HL-60 (cell line): ENCODE data around the gene PBX1.
A peak's percentile ranks its signal among the peaks of the same experiment; 100 is the strongest.

ENCODE experiments used
- DNase-seq, 2 experiments: peaks; one replicate each; pipeline ENCODE4 v3.0.0-alpha.2; 2010 to 2020; ENCODE audit warnings: low read depth in 1 of 2, low spot score in 1 of 2
- H3K27ac ChIP-seq: fragments of 250-450 bp; sonication (Bioruptor Pico); replicated peaks from 2 replicates; pipeline ENCODE4 v1.5.1; 2020; ENCODE audit warnings: mild to moderate bottlenecking, moderate library complexity
- H3K27me3 ChIP-seq: fragments of 250-450 bp; sonication (Bioruptor Pico); 2 replicates; pipeline ENCODE4 v1.5.1; 2021; ENCODE audit warnings: mild to moderate bottlenecking, moderate library complexity; ENCODE audit not compliant: insufficient read depth, poor library complexity, severe bottlenecking
- H3K4me3 ChIP-seq: replicated peaks from 2 replicates; pipeline ENCODE4 v1.5.1; 2011; ENCODE audit warnings: mild to moderate bottlenecking, control low read depth, low read length; ENCODE audit not compliant: insufficient read depth
- GABPA ChIP-seq: IDR thresholded peaks from 2 replicates; pipeline ENCODE4 v1.6.1; 2012; ENCODE audit warnings: low read depth
- POLR2AphosphoS5 ChIP-seq: IDR thresholded peaks from 2 replicates; pipeline ENCODE4 v1.6.1; 2012; ENCODE audit warnings: low read depth
- SPI1 ChIP-seq: IDR thresholded peaks from 2 replicates; pipeline ENCODE4 v1.6.1; 2012; ENCODE audit warnings: low read depth, mild to moderate bottlenecking, borderline replicate concordance
- long read RNA-seq: library from polyadenylated mRNA; unstranded; transcript quantifications from one replicate; pipeline ENCODE4 v2.0.0, GENCODE V29; 2020
- TF ChIP-seq, protein P1 (sequence below): IDR thresholded peaks from 2 replicates; pipeline ENCODE4 v1.6.1; 2012; ENCODE audit warnings: low read depth; ENCODE audit not compliant: insufficient replicate concordance
- TF ChIP-seq, protein P2 (sequence below): IDR thresholded peaks from one replicate; pipeline ENCODE4 v1.5.1; 2011; ENCODE audit warnings: low read length, control low read depth, inconsistent platforms; ENCODE audit not compliant: insufficient read depth

Gene PBX1
- long read RNA-seq, partial matches to known transcripts = 0 of 1 reads
- long read RNA-seq, other reads (novel, unspliced or antisense) = 1 of 1 reads

DNA sequence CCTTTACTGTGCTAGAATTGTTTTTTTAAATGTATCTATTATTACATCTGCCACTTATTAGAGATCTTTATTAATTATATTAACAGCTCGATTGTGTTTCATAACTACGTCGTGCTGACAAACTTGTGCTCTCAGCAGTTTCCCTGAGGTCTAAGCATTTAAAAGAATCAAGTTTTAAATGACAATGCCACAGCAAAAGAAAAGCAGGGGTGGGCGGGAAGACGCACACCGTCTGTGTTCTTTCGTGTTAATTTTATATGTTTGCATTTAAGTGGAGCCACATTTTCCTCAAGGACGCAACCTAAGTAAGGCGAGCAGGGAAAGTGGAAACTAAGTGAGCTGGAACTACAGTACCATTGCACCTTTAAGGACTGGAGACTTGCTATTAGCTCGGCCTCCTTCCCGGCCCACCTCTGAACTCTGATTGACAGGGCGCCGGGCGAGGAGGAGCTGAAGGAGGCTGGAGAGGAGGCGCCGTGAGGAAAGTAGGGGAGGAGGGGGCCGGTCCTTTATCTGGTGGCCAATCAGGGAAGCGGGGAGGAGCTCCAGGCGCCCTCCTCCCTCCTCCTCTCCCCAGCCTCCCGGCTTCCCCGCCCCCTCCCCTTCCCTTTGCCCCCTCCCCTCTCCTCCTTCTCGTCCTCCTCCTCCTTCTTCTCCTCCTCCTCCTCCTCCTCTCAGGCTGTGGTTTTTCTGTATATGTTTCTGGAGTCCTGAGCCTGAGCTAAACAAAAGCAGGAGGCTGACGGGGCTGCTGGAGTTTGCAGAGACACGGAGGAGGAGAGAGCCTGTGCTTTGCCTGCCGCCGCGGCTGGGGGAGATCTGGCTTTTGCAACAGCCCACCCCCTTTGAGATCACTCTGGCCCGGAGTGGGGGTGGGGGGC, at the start of gene PBX1:
PBX1 (plus strand) TSS at position 724 of the 881 bp plus-strand sequence.
- TF ChIP-seq GABPA (no peak), SPI1 (no peak), POLR2AphosphoS5 (no peak)
- TF ChIP-seq, protein P1, sequence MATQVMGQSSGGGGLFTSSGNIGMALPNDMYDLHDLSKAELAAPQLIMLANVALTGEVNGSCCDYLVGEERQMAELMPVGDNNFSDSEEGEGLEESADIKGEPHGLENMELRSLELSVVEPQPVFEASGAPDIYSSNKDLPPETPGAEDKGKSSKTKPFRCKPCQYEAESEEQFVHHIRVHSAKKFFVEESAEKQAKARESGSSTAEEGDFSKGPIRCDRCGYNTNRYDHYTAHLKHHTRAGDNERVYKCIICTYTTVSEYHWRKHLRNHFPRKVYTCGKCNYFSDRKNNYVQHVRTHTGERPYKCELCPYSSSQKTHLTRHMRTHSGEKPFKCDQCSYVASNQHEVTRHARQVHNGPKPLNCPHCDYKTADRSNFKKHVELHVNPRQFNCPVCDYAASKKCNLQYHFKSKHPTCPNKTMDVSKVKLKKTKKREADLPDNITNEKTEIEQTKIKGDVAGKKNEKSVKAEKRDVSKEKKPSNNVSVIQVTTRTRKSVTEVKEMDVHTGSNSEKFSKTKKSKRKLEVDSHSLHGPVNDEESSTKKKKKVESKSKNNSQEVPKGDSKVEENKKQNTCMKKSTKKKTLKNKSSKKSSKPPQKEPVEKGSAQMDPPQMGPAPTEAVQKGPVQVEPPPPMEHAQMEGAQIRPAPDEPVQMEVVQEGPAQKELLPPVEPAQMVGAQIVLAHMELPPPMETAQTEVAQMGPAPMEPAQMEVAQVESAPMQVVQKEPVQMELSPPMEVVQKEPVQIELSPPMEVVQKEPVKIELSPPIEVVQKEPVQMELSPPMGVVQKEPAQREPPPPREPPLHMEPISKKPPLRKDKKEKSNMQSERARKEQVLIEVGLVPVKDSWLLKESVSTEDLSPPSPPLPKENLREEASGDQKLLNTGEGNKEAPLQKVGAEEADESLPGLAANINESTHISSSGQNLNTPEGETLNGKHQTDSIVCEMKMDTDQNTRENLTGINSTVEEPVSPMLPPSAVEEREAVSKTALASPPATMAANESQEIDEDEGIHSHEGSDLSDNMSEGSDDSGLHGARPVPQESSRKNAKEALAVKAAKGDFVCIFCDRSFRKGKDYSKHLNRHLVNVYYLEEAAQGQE = no peak
- TF ChIP-seq, protein P2, sequence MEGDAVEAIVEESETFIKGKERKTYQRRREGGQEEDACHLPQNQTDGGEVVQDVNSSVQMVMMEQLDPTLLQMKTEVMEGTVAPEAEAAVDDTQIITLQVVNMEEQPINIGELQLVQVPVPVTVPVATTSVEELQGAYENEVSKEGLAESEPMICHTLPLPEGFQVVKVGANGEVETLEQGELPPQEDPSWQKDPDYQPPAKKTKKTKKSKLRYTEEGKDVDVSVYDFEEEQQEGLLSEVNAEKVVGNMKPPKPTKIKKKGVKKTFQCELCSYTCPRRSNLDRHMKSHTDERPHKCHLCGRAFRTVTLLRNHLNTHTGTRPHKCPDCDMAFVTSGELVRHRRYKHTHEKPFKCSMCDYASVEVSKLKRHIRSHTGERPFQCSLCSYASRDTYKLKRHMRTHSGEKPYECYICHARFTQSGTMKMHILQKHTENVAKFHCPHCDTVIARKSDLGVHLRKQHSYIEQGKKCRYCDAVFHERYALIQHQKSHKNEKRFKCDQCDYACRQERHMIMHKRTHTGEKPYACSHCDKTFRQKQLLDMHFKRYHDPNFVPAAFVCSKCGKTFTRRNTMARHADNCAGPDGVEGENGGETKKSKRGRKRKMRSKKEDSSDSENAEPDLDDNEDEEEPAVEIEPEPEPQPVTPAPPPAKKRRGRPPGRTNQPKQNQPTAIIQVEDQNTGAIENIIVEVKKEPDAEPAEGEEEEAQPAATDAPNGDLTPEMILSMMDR = no peak
- Histone ChIP-seq H3K27ac (no peak within 1 kb of the TSS), H3K4me3 (peak within 1 kb of the TSS; percentile 43), H3K27me3 (peaks cover 23% of the 10 kb centered on the region)
- peak; percentile 41 to 66 for DNase-seq

DNA sequence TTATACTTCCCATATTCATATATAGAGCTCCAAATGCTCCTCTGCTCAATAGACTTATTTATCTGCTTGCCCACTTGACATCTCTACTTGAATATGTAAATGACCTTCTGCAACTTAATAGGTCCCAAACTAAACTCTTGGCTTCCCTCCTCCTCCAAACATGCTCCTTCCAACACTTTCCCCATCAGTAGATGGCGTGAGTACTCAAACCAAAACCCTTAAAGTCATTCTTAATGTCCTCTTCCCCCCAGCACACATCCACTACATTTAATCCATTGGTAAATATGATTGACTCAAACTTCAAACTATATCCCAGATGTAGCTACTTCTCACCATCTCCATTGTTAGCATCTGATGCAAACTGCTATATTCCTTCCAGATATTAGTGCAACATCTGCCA, 48.5 kb upstream of the PBX1 start:
- H3K4me3 ChIP-seq = no peak overlapping the region
- TF ChIP-seq SPI1 = no peak
- TF ChIP-seq, protein P1 = no peak
- TF ChIP-seq, protein P2 = no peak
- no peak for TF ChIP-seq GABPA
- no peak for TF ChIP-seq POLR2AphosphoS5

DNA sequence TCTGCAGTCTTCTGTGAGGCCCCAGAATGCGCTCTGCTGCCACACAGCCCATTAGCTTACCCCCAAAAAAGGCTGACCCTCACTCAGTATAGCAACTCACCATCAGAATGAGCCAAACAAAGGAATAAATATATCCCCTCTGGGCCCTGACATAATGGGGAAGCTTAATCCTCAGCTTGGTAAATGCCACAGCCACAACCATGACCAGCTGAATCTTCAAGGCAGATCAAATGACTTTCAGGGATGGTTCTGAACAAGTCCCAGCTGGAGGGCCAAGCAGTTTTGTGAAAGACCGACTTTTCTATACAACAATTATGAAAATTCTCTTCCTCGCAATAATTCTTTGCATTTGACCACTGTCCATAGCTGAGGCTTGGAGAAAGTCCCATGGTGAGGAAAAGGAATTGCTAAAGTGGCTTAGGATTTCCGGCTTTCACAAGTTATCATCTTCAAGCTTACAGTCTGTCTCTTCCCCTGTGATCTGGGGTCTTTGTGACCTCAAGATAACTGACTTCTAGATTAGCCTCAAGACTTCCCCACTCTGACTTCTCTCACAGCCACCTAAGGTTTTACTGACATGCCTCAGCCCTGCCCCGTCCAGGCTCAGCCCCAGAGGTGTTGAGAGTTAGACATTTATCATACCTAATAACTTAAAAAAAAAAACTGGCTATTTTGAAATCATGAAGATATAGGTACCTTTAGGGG, 47.8 kb upstream of the PBX1 start:
- Histone ChIP-seq H3K27me3 (no peaks in the 10 kb centered on the region), H3K27ac (no peak overlapping the region), H3K4me3 (no peak overlapping the region)
- no peak for DNase-seq
- TF ChIP-seq, protein P2 = no peak
- TF ChIP-seq GABPA (no peak), POLR2AphosphoS5 (no peak), SPI1 (no peak)
- TF ChIP-seq, protein P1 = no peak

More for the DNA sequence above, 48.5 kb upstream of the PBX1 start:
- DNase-seq = no peak
- Histone ChIP-seq H3K27me3 (no peaks in the 10 kb centered on the region), H3K27ac (no peak overlapping the region)
